ENCODE results near the gene SOX13. TPM values are rescaled to one million over a fixed set of nuclear protein-coding genes. Genes with fewer than 3 reads are reported as not detected.
"Not testable (repeated sequence)": the region's sequence is repeated elsewhere in the genome, so short reads cannot be mapped to it uniquely, and the experiment has no call there.

The SOX13 gene
- polyA plus RNA-seq, 4 donors = 39.3 to 70.2 (median 51.6) TPM

- no peak for DNase-seq (ENCODE audit: low read depth in 4 of 4, low spot score in 2 of 4)
These were observed 11.4 kb downstream of the SOX13 start for GRCh38 chr1:204084247-204084772.

- no peak for DNase-seq (ENCODE audit: low read depth in 4 of 4, low spot score in 2 of 4)
These were observed 13.0 kb downstream of the SOX13 start for GRCh38 chr1:204085876-204086275.

DNA sequence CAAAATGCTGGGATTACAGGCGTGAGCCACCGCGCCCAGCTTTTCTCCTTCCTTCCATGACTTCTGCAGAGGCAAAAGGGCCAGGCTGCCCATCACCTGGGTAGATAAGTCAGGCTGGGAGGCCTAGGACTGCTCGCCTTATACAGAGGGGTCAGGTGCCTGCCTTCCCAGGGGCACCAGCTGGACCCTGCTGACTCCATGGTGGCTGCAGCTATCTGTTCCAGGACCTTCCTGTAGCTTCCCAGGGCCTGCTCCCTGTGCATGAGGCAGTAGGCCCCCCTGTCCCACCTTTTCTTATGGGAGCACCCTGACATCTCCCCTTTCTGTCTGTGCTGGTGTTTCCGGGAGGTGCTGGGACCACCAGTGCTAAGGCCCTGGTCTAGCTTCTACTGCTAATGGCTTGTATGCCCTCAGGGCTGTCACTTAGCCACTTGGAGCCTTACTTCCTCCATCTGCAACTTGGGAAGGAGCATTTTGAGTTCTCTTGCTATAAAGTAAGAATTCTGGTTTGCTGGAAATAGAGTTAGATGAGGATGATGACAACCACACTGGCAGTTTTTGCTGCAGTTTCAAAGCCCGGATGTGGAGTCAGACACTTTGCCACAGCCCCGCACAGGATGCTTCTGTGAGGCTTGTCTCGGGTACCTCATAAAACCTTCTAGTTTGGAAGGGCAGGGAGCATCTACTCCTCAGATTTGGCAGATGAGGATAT is 14.4 kb downstream of the SOX13 start:
- DNase-seq (ENCODE audit: low read depth in 4 of 4, low spot score in 2 of 4) = no peak

GRCh38 chr1:204087893-204088528 is 15.1 kb downstream of the SOX13 start:
- DNase-seq (ENCODE audit: low read depth in 4 of 4, low spot score in 2 of 4) = no peak

DNA sequence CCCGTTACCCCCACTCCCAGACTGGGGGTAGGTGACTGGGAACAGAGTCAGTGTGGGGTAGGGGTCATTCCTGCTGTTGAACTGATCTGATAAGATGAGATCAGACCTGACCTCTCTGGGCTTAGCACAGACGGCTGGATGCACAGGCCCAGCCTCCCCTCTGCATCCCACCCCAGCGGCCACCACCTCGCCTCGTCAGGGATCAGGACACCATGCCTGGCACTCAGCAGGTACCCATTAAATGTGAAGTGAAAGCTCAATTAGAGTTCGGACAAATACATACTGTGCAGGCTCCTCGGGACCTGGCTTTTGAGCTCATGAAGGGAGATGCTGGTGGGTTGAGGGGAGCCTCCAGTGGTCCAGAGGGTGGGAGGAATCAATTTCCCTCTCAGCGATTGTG is 15.7 kb downstream of the SOX13 start:
- no peak for DNase-seq (ENCODE audit: low read depth in 4 of 4, low spot score in 2 of 4)

DNA sequence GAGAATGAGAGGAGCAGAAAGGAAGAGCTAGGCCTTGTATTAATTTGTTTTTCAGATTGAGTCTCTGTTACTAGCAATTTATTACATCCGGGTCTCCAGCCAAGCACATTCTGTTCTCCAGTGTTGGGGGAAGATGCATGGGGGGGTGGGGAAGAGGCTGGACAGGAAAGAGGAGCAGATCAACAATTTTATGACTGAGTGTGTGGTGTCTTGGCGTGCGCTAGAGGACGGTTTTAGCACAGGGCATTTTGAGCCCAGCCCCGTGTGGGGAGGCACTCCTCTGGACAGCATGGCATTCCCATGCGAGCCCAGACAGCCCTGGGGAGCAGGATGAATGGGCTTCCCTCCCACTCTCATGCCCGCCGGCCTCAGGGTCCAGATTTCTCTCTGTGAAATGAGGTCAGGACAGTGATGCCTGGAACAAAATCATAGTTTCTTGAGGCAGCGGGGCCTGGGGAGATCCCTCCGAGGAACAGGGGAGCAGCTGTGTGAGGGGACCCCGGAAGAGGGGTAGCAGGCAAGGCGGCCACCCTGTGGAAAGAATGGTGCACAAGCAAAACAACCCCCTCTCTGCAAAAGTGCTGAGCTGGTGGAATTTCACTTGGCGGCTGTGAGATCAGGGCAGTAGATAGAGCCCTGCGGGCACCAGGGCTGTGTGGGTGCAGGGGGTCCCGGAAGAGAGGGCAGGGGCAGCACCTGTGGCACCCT is 16.3 kb downstream of the SOX13 start:
- no peak for DNase-seq (ENCODE audit: low read depth in 4 of 4, low spot score in 2 of 4)

DNA sequence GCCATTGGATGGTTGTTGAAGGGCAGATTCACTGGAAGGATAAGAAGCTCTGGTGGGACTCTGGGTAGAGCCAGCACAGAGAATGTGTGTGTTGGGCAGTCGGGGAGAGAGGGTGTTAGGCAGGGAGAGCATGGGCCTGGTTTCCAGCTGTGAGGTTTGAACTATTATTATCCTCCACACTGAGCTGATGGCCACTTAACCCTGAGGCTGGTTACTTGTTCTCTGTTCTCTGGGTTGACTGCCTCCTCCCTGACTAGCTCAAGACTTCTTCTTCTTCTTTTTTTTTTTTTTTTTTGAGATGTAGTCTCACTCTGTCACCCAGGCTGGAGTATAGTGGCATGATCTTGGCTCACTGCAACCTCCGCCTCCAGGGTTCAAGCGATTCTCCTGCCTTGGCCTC is 17.2 kb downstream of the SOX13 start:
- not testable (repeated sequence) for DNase-seq (ENCODE audit: low read depth in 4 of 4, low spot score in 2 of 4)

DNA sequence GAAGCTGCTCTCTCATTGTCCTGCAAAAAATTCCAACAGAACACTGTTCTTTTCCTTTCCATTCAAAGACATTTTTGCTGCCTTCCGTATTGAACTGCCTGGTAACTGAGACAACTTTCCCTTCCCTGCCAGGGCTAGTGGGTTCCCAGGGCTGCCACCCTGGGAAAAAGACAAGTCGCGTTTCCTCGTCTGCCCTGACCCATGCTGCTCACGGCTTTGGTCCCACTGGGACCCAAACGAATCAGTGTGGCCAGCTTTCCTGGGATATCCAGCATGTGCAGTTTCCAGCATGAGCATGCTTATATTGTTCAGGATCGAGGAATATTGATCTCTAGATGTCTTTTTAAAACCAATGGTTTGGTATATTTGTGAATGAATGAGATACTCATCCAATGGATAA is 18.2 kb downstream of the SOX13 start:
- DNase-seq (ENCODE audit: low read depth in 4 of 4, low spot score in 2 of 4) = no peak

DNA sequence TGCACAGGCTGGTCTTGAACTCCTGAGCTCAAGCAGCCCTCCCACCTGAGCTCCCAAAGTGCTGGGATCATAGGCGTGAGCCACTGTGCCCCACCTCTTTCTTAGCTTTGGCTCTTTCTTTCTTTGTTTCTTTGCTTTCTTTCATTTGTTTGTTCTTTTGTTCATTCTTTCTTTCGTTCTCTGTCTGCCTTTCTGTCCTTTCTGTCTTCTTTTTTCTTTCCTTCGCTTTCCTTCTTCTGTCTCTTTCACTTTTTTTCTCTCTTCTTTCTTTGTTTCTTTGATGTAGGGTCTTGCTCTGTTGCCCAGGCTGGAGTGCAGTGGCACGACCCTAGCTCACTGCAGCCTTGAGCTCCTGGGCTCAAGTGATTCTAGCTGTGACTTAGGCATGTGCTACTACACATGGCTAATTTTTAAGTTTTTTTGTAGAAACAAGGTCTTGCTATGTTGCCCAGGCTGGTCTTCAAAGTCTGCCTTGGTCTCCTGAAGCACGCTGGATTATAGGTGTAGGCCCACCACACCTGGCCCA is 18.9 kb downstream of the SOX13 start:
- no peak for DNase-seq (ENCODE audit: low read depth in 4 of 4, low spot score in 2 of 4)

GRCh38 chr1:204092632-204093420 is 19.9 kb downstream of the SOX13 start:
- no peak for DNase-seq (ENCODE audit: low read depth in 4 of 4, low spot score in 2 of 4)

GRCh38 chr1:204093421-204093717 is 20.5 kb downstream of the SOX13 start:
- no peak for DNase-seq (ENCODE audit: low read depth in 4 of 4, low spot score in 2 of 4)

DNA sequence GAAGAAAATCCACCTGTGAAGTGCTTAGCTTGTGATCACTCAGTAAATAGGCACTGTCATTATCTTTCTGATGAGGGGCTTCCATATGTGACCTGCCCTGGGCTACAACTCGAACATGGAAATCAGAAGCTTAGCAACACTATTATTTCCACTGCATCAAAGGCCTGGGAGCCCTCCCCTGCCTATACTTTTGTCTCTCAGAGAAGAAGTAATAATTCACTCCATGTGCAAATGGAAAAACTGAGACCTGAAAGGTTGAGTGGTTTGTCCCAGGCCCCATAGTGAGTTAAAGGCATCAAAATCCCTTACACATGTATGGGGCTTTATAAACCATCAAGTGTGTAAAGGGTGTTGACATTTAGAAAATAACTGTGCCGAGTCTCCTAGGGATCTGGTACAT is 20.9 kb downstream of the SOX13 start:
- no peak for DNase-seq (ENCODE audit: low read depth in 4 of 4, low spot score in 2 of 4)

DNA sequence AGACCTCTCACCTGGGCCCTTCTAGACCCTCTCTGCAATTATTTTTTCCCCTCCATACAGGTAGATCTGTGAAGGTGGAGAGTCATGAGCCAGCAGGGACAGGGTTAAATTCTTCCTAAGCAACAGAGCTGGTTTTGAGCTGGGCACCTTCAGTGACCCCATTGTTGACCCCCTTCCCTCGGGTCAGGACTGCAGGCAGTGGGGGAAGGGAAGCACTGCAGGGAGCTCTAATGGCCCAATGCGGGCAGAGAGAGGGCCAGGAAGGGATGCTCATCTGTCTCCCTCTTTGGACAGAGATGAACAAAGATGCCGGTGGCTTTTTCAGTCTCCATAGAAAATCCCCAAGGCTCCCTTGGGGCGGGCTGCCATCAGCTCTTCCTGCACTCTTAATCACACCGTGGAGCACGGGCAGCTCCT is 21.4 kb downstream of the SOX13 start:
- DNase-seq (ENCODE audit: low read depth in 4 of 4, low spot score in 2 of 4) = no peak

- DNase-seq (ENCODE audit: low read depth in 4 of 4, low spot score in 2 of 4) = no peak
These were observed 22.1 kb downstream of the SOX13 start for GRCh38 chr1:204094856-204095634.

DNA sequence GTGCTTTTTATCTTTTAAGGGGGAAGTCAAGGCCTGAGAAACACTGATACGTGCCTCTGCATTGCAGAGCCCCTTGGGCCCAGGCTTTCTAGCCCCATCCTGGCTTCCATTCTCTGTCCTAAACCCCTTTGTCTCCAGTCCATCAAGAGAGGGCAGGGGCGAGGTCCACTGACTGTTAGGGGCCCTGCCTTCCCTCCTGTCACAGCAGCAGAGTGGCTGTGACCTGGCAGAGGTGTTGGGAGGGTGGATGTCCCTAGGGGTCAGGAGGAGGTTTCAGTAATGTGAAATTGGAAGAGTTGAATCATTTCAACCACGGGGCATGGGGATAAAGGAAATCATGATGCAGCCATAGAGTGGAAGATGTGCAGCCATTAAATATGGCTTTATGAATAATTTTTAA is 24.0 kb downstream of the SOX13 start:
- no peak for DNase-seq (ENCODE audit: low read depth in 4 of 4, low spot score in 2 of 4)

- DNase-seq (ENCODE audit: low read depth in 4 of 4, low spot score in 2 of 4) = no peak
These were observed 25.8 kb downstream of the SOX13 start for GRCh38 chr1:204098683-204099082.

DNA sequence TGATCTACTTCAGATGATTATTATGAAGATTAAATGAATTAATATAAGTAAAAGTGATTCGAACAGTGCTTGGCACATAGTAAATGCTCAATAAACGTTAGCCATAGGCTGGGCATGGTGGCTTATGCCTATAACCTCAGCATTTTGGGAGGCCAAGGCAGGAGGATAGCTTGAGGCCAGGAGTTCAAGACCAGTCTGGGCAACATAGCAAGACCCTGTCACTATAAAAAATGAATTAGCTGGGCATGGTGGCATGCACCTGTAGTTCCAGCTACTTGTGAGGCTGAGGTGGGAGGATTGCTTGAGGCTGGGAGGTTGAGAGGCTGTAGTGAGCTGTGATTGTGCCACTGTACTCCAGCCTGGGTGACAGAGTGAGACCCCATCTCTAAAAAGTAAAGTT is 26.8 kb downstream of the SOX13 start:
- DNase-seq (ENCODE audit: low read depth in 4 of 4, low spot score in 2 of 4) = not testable (repeated sequence)

DNA sequence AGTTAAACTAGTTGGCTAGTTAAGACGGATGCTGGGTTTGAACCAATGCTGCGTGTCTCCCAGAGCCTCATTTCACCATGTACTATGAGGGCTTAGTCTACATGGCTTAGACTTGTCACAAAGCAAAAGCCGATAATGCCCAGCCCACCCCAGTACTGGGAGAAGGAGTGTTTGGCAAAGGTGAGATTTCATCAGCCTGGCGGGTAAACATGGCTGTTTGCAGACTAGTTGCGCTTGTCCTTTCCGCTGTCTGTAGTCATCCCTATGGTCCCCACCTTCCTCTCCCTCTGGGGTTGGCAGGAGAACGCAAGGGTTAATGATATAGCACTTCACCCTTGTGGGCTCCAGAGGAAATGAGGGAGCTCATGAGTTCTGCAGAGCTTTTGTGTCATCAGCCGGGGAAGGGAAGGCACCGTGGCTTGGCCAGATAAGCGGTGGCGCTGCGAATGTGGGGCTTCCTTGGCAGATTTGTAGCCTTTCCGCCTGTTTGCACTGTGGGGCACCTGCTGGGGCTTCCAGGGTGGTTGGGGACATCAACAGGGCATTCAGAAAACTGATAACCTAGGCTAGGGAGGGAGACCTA is 29.2 kb downstream of the SOX13 start:
- no peak for DNase-seq (ENCODE audit: low read depth in 4 of 4, low spot score in 2 of 4)

DNA sequence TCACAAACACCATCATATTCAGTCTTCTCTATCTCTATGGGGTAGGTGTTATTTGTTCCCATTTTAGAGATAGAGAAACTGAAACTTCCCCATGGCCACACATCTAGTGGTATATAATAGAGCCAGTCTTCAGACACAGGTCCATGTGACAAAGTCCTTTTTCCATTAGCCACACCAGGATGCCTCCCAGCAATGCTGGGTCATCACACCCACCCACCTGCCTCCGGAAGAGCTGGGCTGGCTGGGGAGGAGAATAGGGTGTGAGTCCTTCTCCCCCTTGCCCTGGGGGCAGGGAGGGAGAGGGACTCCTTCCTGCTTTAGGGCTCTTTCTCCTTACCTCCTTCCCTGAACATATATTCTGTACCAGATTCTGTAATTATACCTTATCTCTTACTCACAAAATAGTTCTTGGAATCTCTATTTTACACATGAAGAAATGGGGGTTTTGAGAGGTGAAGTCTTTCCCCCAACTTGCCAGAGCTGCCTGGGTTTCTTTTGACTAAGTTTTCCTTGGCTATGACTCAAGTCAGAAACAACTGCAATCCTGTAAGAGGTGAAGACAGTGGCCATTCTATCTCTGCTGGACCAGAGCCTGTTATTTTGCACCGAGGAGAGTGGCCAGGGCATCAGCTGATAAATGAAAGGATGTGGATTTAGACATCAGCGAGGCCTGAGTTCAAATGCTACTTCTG is 30.0 kb downstream of the SOX13 start:
- DNase-seq (ENCODE audit: low read depth in 4 of 4, low spot score in 2 of 4) = no peak
